IMR-90 (cell line): Measurements from ENCODE around the gene TRIM32. TPM values are rescaled to one million over a fixed set of nuclear protein-coding genes. Genes with fewer than 3 reads are reported as not detected.

Experiments used
- ATAC-seq: fragments of 200-7000 bp; cut with Tn5 transposase; 2 replicates; pipeline ENCODE4 v1.9.1; 2020; ENCODE audit warnings: low read depth, mild to moderate bottlenecking, moderate library complexity
- BruUV-seq: library from RNA; stranded (reverse); fragments of 400-500 nt; replicated peaks from 2 replicates; lab custom pipeline; 2021; lab: Mats Ljungman, UMichigan
- CTCF ChIA-PET: fragments of 300-600 bp; formaldehyde crosslinking; extraction: SDS; loops from one replicate; lab custom pipeline; 2021; ENCODE audit warnings: antibody characterized with exemption; lab: Yijun Ruan, JAX
- POLR2A ChIA-PET: fragments of 300-600 bp; sonication (Branson Sonifier 250); formaldehyde crosslinking; loops from one replicate; lab custom pipeline; 2022; ENCODE audit warnings: antibody characterized with exemption; ENCODE audit not compliant: unreplicated experiment; lab: Charles Lee
- DNase-seq: peaks from one replicate; pipeline ENCODE4 v3.0.0; 2013
- H2AFZ ChIP-seq: replicated peaks from 2 replicates; pipeline ENCODE3; 2013; ENCODE audit warnings: low read length, mild to moderate bottlenecking; ENCODE audit not compliant: poor library complexity
- H2AK5ac ChIP-seq: 2 replicates; pipeline ENCODE4 v1.6.1; 2013; ENCODE audit warnings: low read depth, low read length, inconsistent platforms
- H2AK9ac ChIP-seq: replicated peaks from 2 replicates; pipeline ENCODE3; 2013; ENCODE audit warnings: mild to moderate bottlenecking, low read depth, low read length, moderate library complexity; ENCODE audit not compliant: poor library complexity
- H2BK120ac ChIP-seq: 2 replicates; pipeline ENCODE4 v1.6.1; 2013; ENCODE audit warnings: low read depth, low read length, inconsistent platforms
- H2BK15ac ChIP-seq: 3 replicates; pipeline ENCODE4 v1.6.1; 2013; ENCODE audit warnings: low read depth, low read length, inconsistent platforms
- H2BK20ac ChIP-seq: 2 replicates; pipeline ENCODE4 v1.6.1; 2013; ENCODE audit warnings: low read depth, mild to moderate bottlenecking, inconsistent platforms, low read length, moderate library complexity
- H2BK5ac ChIP-seq: 2 replicates; pipeline ENCODE4 v1.6.1; 2013; ENCODE audit warnings: mild to moderate bottlenecking, low read depth, low read length, inconsistent platforms; ENCODE audit not compliant: poor library complexity, severe bottlenecking
- H3K14ac ChIP-seq: replicated peaks from 2 replicates; pipeline ENCODE4 v1.6.1; 2013; ENCODE audit warnings: low read depth, low read length, inconsistent platforms
- H3K18ac ChIP-seq: 2 replicates; pipeline ENCODE4 v1.6.1; 2013; ENCODE audit warnings: low read depth, low read length, control low read depth
- H3K23ac ChIP-seq: 2 replicates; pipeline ENCODE4 v1.6.1; 2013; ENCODE audit warnings: low read depth, low read length, inconsistent platforms
- H3K27ac ChIP-seq: 2 replicates; pipeline ENCODE4 v1.5.1; 2013; ENCODE audit warnings: mild to moderate bottlenecking, control low read depth, low read length; ENCODE audit not compliant: insufficient read depth
- H3K27me3 ChIP-seq: 2 replicates; pipeline ENCODE4 v1.6.1; 2013; ENCODE audit warnings: low read length; ENCODE audit not compliant: control insufficient read depth, insufficient read depth
- H3K36me3 ChIP-seq: 2 replicates; pipeline ENCODE4 v1.6.1; 2013; ENCODE audit warnings: low read length, mixed read lengths; ENCODE audit not compliant: control insufficient read depth, insufficient read depth
- H3K4ac ChIP-seq: 2 replicates; pipeline ENCODE4 v1.6.1; 2013; ENCODE audit warnings: low read depth, low read length, inconsistent platforms
- H3K4me1 ChIP-seq: 2 replicates; pipeline ENCODE4 v1.6.1; 2013; ENCODE audit warnings: low read length, mixed read lengths; ENCODE audit not compliant: control insufficient read depth, insufficient read depth
- H3K4me2 ChIP-seq: 2 replicates; pipeline ENCODE4 v1.6.1; 2013; ENCODE audit warnings: low read depth, mild to moderate bottlenecking, control low read depth, low read length, moderate library complexity
- H3K4me3 ChIP-seq: 2 replicates; pipeline ENCODE4 v1.5.1; 2013; ENCODE audit warnings: low read depth, mild to moderate bottlenecking, control low read depth, low read length, moderate library complexity; ENCODE audit not compliant: insufficient read depth
- H3K56ac ChIP-seq: 2 replicates; pipeline ENCODE4 v1.6.1; 2013; ENCODE audit warnings: low read length, inconsistent platforms; ENCODE audit not compliant: insufficient read depth; ENCODE audit errors: extremely low read depth
- H3K79me1 ChIP-seq, 2 experiments: 2 replicates each; pipeline ENCODE4 v1.6.1; 2013; ENCODE audit warnings: low read length in 2 of 2, inconsistent platforms in 1 of 2, low read depth in 1 of 2
- H3K9ac ChIP-seq: 2 replicates; pipeline ENCODE4 v1.6.1; 2013; ENCODE audit warnings: low read depth, low read length, control low read depth
- H3K9me1 ChIP-seq: 2 replicates; pipeline ENCODE4 v1.6.1; 2013; ENCODE audit warnings: low read length, inconsistent platforms; ENCODE audit not compliant: insufficient read depth
- H3K9me3 ChIP-seq: 2 replicates; pipeline ENCODE4 v1.6.1; 2013; ENCODE audit warnings: low read length; ENCODE audit not compliant: control insufficient read depth, insufficient read depth
- H4K20me1 ChIP-seq: 2 replicates; pipeline ENCODE4 v1.6.1; 2013; ENCODE audit warnings: low read length, inconsistent platforms; ENCODE audit not compliant: insufficient read depth
- H4K5ac ChIP-seq: 2 replicates; pipeline ENCODE4 v1.6.1; 2013; ENCODE audit warnings: mild to moderate bottlenecking, low read depth, low read length, control low read depth
- H4K8ac ChIP-seq, 2 experiments: 2 replicates each; pipeline ENCODE4 v1.6.1; 2013; ENCODE audit warnings: low read depth in 2 of 2, low read length in 2 of 2, control low read depth in 1 of 2, inconsistent platforms in 1 of 2
- H4K91ac ChIP-seq: 2 replicates; pipeline ENCODE4 v1.6.1; 2013; ENCODE audit warnings: low read depth, low read length, inconsistent platforms; ENCODE audit not compliant: insufficient read depth
- BHLHE40 ChIP-seq: fragments of 150-350 bp; IDR thresholded peaks from 2 replicates; pipeline ENCODE4 v1.6.1; 2016; ENCODE audit warnings: mild to moderate bottlenecking, low read depth, low read length
- CEBPB ChIP-seq: IDR thresholded peaks from 2 replicates; pipeline ENCODE4 v1.6.1; 2012; ENCODE audit warnings: low read depth, low read length, improper control_type of control experiment
- CHD1 ChIP-seq: IDR thresholded peaks from 2 replicates; pipeline ENCODE4 v1.6.1; 2012; ENCODE audit warnings: low read depth, low read length, improper control_type of control experiment
- FOS ChIP-seq: fragments of 150-350 bp; IDR thresholded peaks from 2 replicates; pipeline ENCODE4 v1.6.1; 2016; ENCODE audit warnings: low read depth, low read length
- MAFK ChIP-seq: IDR thresholded peaks from 2 replicates; pipeline ENCODE4 v1.6.1; 2012; ENCODE audit warnings: low read depth, low read length, improper control_type of control experiment
- MAZ ChIP-seq: IDR thresholded peaks from 2 replicates; pipeline ENCODE4 v1.6.1; 2012; ENCODE audit warnings: low read depth, mild to moderate bottlenecking, low read length, improper control_type of control experiment, moderate library complexity, borderline replicate concordance
- MXI1 ChIP-seq: IDR thresholded peaks from 2 replicates; pipeline ENCODE4 v1.6.1; 2012; ENCODE audit warnings: low read depth, mild to moderate bottlenecking, low read length, moderate library complexity, borderline replicate concordance
- NFE2L2 ChIP-seq: fragments of 150-350 bp; IDR thresholded peaks from 2 replicates; pipeline ENCODE4 v1.6.1; 2016; ENCODE audit warnings: low read depth, mild to moderate bottlenecking, low read length
- POLR2A ChIP-seq: IDR thresholded peaks from 2 replicates; pipeline ENCODE4 v1.6.1; 2012; ENCODE audit warnings: mild to moderate bottlenecking, low read depth, low read length
- RAD21 ChIP-seq: IDR thresholded peaks from 2 replicates; pipeline ENCODE4 v1.6.1; 2012; ENCODE audit warnings: low read length, improper control_type of control experiment
- RCOR1 ChIP-seq: IDR thresholded peaks from 2 replicates; pipeline ENCODE4 v1.6.1; 2012; ENCODE audit warnings: mild to moderate bottlenecking, low read length, improper control_type of control experiment; ENCODE audit not compliant: insufficient replicate concordance
- RFX5 ChIP-seq: IDR thresholded peaks from 2 replicates; pipeline ENCODE4 v1.8.0; 2012; ENCODE audit warnings: low read depth, mild to moderate bottlenecking, low read length, moderate library complexity
- SMC3 ChIP-seq: fragments of 150-350 bp; IDR thresholded peaks from 2 replicates; pipeline ENCODE4 v1.6.1; 2016; ENCODE audit warnings: low read depth, mild to moderate bottlenecking, antibody characterized with exemption, low read length, moderate library complexity
- WGBS, 2 experiments: methylation state at CpG; one replicate each; pipeline versions ENCODE4 v1.1.5 to v1.1.7; 2013; ENCODE audit warnings: missing lambda C conversion rate in 2 of 2; ENCODE audit not compliant: insufficient read length in 1 of 2; ENCODE audit errors: extremely low coverage in 2 of 2; 5-methylcytosine and 5-hydroxymethylcytosine counted together
- dilution Hi-C: fragments of 300-500 bp; cut with HindIII; formaldehyde crosslinking; loops from one replicate; pipeline ENCODE4 v1.14.3; 2018; ENCODE audit warnings: low sequenced_read_pairs; ENCODE audit not compliant: unreplicated experiment
- in situ Hi-C: fragments of 300-500 bp; cut with MboI; formaldehyde crosslinking; loops from 3 replicates; pipeline ENCODE4 v1.14.3; 2019; ENCODE audit warnings: low sequenced_read_pairs, inconsistent platforms, mixed read lengths
- intact Hi-C: fragments of 100-400 bp; cut with micrococcal nuclease; formaldehyde crosslinking; loops from 2 replicates; pipeline ENCODE4 v1.10.0; 2022
- polyA plus RNA-seq, 3 experiments: library from polyadenylated mRNA; depleted of rRNA; stranded (reverse); fragments of >200 nt; gene quantifications; 2 replicates each; pipeline ENCODE4 v1.2.3, GENCODE V29; 2012; ENCODE audit warnings: low replicate concordance in 1 of 3
- total RNA-seq: library from RNA; depleted of rRNA; stranded (reverse); fragments of >200 nt; gene quantifications from 2 replicates; pipeline ENCODE4 v1.2.3, GENCODE V29; 2012
- TF ChIP-seq, protein P1 (sequence below): fragments of 150-350 bp; IDR thresholded peaks from 2 replicates; pipeline ENCODE4 v1.6.1; 2017; ENCODE audit warnings: mild to moderate bottlenecking, antibody characterized with exemption, low read length, low read depth
- TF ChIP-seq, protein P2 (sequence below): conservative IDR thresholded peaks from 2 replicates; pipeline ENCODE4 v1.5.1; 2012; ENCODE audit warnings: mild to moderate bottlenecking, low read depth, low read length, improper control_type of control experiment
- TF ChIP-seq, protein P3 (sequence below): fragments of 150-350 bp; IDR thresholded peaks from 2 replicates; pipeline ENCODE4 v1.6.1; 2016; ENCODE audit warnings: low read depth, mild to moderate bottlenecking, low read length, moderate library complexity, borderline replicate concordance

Gene TRIM32
- total and polyA plus RNA-seq, 2 of the 4 experiments (the other 2 are of a cell fraction), result 12.8 to 31.0 TPM

DNA sequence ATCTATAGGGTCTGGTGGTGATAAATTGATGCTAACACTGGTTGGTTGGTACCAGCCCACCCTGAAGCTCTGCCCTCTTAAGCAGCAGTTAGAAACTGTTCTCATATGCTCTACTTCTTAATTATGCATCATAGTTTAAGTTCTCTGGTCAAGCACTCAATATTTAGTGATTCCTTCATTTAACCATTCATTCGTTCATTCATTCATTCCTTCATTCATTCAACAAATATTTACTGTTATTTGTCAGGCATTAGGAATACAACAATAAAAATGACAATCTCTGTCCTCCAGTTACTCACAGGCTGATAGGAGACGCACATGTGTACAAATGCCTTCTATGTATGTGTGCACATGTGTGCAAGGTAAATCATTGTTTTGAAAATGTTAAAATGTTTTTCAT lies 54.6 kb downstream of the TRIM32 start:
- no peaks in the 10 kb centered on the region for H3K36me3 ChIP-seq
- intact Hi-C loops (no loop called here), in situ Hi-C loops (no loop called here), dilution Hi-C loops (no loop called here)
- ATAC-seq (no peak), DNase-seq (no peak)
- no peaks in the 10 kb centered on the region for H4K20me1 ChIP-seq
- no peak overlapping the region for H2AFZ ChIP-seq
- no peak overlapping the region for H2AK5ac ChIP-seq
- no peak overlapping the region for H2BK15ac ChIP-seq
- no peak overlapping the region for H3K4me2 ChIP-seq
- H2BK120ac ChIP-seq, result no peak overlapping the region
- H3K9ac ChIP-seq, result no peak overlapping the region
- no peaks in the 10 kb centered on the region for H3K79me1 ChIP-seq
- no peak overlapping the region for H3K27ac ChIP-seq
- POLR2A ChIA-PET, result no interaction called here
- H3K18ac ChIP-seq, result no peak overlapping the region
- no peaks in the 10 kb centered on the region for H3K9me1 ChIP-seq
- H3K4ac ChIP-seq, result no peak overlapping the region
- no peak overlapping the region for H3K23ac ChIP-seq
- no peak overlapping the region for H3K56ac ChIP-seq
- H2BK5ac ChIP-seq, result no peak overlapping the region
- no peak overlapping the region for H2BK20ac ChIP-seq
- TF ChIP-seq SMC3 (no peak), NFE2L2 (no peak), BHLHE40 (no peak), RFX5 (no peak), MAZ (no peak), MAFK (no peak), RAD21 (no peak), POLR2A (no peak), CHD1 (no peak), MXI1 (no peak), FOS (no peak), CEBPB (no peak), RCOR1 (no peak)
- TF ChIP-seq, protein P1, sequence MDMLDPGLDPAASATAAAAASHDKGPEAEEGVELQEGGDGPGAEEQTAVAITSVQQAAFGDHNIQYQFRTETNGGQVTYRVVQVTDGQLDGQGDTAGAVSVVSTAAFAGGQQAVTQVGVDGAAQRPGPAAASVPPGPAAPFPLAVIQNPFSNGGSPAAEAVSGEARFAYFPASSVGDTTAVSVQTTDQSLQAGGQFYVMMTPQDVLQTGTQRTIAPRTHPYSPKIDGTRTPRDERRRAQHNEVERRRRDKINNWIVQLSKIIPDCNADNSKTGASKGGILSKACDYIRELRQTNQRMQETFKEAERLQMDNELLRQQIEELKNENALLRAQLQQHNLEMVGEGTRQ, result no peak
- TF ChIP-seq, protein P2, sequence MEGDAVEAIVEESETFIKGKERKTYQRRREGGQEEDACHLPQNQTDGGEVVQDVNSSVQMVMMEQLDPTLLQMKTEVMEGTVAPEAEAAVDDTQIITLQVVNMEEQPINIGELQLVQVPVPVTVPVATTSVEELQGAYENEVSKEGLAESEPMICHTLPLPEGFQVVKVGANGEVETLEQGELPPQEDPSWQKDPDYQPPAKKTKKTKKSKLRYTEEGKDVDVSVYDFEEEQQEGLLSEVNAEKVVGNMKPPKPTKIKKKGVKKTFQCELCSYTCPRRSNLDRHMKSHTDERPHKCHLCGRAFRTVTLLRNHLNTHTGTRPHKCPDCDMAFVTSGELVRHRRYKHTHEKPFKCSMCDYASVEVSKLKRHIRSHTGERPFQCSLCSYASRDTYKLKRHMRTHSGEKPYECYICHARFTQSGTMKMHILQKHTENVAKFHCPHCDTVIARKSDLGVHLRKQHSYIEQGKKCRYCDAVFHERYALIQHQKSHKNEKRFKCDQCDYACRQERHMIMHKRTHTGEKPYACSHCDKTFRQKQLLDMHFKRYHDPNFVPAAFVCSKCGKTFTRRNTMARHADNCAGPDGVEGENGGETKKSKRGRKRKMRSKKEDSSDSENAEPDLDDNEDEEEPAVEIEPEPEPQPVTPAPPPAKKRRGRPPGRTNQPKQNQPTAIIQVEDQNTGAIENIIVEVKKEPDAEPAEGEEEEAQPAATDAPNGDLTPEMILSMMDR, result no peak
- TF ChIP-seq, protein P3, sequence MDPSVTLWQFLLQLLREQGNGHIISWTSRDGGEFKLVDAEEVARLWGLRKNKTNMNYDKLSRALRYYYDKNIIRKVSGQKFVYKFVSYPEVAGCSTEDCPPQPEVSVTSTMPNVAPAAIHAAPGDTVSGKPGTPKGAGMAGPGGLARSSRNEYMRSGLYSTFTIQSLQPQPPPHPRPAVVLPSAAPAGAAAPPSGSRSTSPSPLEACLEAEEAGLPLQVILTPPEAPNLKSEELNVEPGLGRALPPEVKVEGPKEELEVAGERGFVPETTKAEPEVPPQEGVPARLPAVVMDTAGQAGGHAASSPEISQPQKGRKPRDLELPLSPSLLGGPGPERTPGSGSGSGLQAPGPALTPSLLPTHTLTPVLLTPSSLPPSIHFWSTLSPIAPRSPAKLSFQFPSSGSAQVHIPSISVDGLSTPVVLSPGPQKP, result no peak
- no peak overlapping the region for H4K5ac ChIP-seq
- H3K9me3 ChIP-seq, result no peaks in the 10 kb centered on the region
- CTCF ChIA-PET, result no interaction called here
- H3K4me3 ChIP-seq, result no peak overlapping the region
- no peak overlapping the region for H4K91ac ChIP-seq
- H4K8ac ChIP-seq, result no peak overlapping the region
- H3K14ac ChIP-seq, result no peak overlapping the region
- no peaks in the 10 kb centered on the region for H3K4me1 ChIP-seq
- BruUV-seq, result no TSS peak
- H2AK9ac ChIP-seq, result no peak overlapping the region
- H3K27me3 ChIP-seq, result peaks cover 2% of the 10 kb centered on the region
- WGBS, 2 experiments, result no CpG with 5 or more reads among the region's 2 CpGs
